GM18517 (cell line): ENCODE measurements around the gene SNX20.
A peak's percentile ranks its signal among the peaks of the same experiment; 100 is the strongest.

Experiments used
- ATAC-seq: cut with Tn5 transposase; IDR thresholded peaks from one replicate; pipeline ENCODE4 v1.9.1; 2021; ENCODE audit warnings: mild to moderate bottlenecking, moderate library complexity; ENCODE audit not compliant: unreplicated experiment

Gene SNX20

GRCh38 chr16:50681021-50681885, at the start of gene SNX20:
SNX20 (minus strand) TSS chr16:50681312; CDS start chr16:50677526, 3,786 bp downstream.
- ATAC-seq, result peak; percentile 73

- no peak for ATAC-seq
Observed at GRCh38 chr16:50724306-50724705, 43.2 kb upstream of the SNX20 start.

- ATAC-seq, result no peak
Observed at GRCh38 chr16:50722960-50723359, 41.8 kb upstream of the SNX20 start.

- ATAC-seq, result no peak
Observed at GRCh38 chr16:50722405-50722737, 41.3 kb upstream of the SNX20 start.

GRCh38 chr16:50721549-50722404, 40.7 kb upstream of the SNX20 start:
- ATAC-seq, result no peak

- ATAC-seq, result no peak
Observed at GRCh38 chr16:50719401-50720337, 38.6 kb upstream of the SNX20 start.

- ATAC-seq, result no peak
Observed at GRCh38 chr16:50718761-50719400, 37.8 kb upstream of the SNX20 start.

- ATAC-seq, result no peak
Observed at GRCh38 chr16:50718061-50718760, 37.1 kb upstream of the SNX20 start.

- ATAC-seq, result no peak
Observed at GRCh38 chr16:50717494-50717893, 36.4 kb upstream of the SNX20 start.

GRCh38 chr16:50717091-50717490, 36.0 kb upstream of the SNX20 start:
- no peak for ATAC-seq

GRCh38 chr16:50712956-50713355, 31.8 kb upstream of the SNX20 start:
- ATAC-seq, result no peak

- no peak for ATAC-seq
Observed at GRCh38 chr16:50712560-50712898, 31.4 kb upstream of the SNX20 start.

- ATAC-seq, result no peak
Observed at GRCh38 chr16:50711862-50712559, 30.9 kb upstream of the SNX20 start.

GRCh38 chr16:50711040-50711439, 29.9 kb upstream of the SNX20 start:
- ATAC-seq, result no peak

GRCh38 chr16:50709980-50710379, 28.9 kb upstream of the SNX20 start:
- ATAC-seq, result no peak

- ATAC-seq, result no peak
Observed at GRCh38 chr16:50709061-50709684, 28.1 kb upstream of the SNX20 start.

- no peak for ATAC-seq
Observed at GRCh38 chr16:50708373-50709060, 27.4 kb upstream of the SNX20 start.

- ATAC-seq, result no peak
Observed at GRCh38 chr16:50706250-50706649, 25.1 kb upstream of the SNX20 start.
